ENCODE measurements around the gene FAM204A. TPM values are rescaled to one million over a fixed set of nuclear protein-coding genes. Genes with fewer than 3 reads are reported as not detected.

The FAM204A gene
- total and polyA plus RNA-seq, 5 donors from 2014 or later = 62.0 to 141 (median 119) TPM

- ATAC-seq (ENCODE audit: low read depth in 2 of 2) (no peak), DNase-seq (no peak)
- no peak overlapping the region for H3K4me3 ChIP-seq (ENCODE audit: low read depth, low read length)
- Mint-ChIP-seq H3K4me3 (no peak overlapping the region), H3K4me1 (peaks cover 0 to 7% (median 0%) of the 10 kb centered on the region in 4 donors), H3K27ac (no peak overlapping the region), H3K27me3 (no peaks in the 10 kb centered on the region), H3K9me3 (no peaks in the 10 kb centered on the region), H3K36me3 (peaks cover 4% of the 10 kb centered on the region)
- H3K9me3 ChIP-seq (ENCODE audit: control insufficient read depth in 2 of 2, low read length in 2 of 2) = no peaks in the 10 kb centered on the region
- peaks cover 2% of the 10 kb centered on the region for H3K36me3 ChIP-seq (ENCODE audit: control insufficient read depth, insufficient read depth, low read length)
- no peaks in the 10 kb centered on the region for H3K4me1 ChIP-seq (ENCODE audit: control insufficient read depth, insufficient read depth, low read length, poor library complexity, severe bottlenecking)
- H3K27ac ChIP-seq (ENCODE audit: insufficient read depth, low read length, poor library complexity, severe bottlenecking) = no peak overlapping the region
- no peaks in the 10 kb centered on the region for H3K27me3 ChIP-seq (ENCODE audit: control insufficient read depth, insufficient read depth, low read length)
Observed at GRCh38 chr10:118300320-118300719, 41.8 kb downstream of the FAM204A start.

DNA sequence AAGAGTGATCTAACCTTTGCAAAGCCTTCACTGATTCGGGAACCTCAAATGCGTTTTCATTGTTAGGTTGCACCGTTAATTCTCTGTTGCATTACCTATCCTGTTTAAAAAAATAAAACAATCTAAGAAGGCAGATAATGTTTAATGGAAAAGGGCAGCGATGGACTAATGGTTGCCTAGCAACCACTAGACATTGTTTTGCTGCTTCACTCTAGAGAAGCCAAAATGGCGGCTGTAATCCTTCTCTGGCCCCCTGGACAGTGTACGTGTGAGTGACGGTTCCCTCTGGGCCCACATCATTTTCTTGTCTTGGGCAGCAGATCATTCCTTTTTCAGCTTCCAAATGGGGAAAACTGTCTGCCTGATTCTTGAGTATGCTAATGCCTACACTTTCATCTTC lies 43.3 kb downstream of the FAM204A start:
- Histone ChIP-seq H3K4me1 (ENCODE audit: control insufficient read depth, insufficient read depth, low read length, poor library complexity, severe bottlenecking) (no peaks in the 10 kb centered on the region), H3K9me3 (ENCODE audit: control insufficient read depth in 2 of 2, low read length in 2 of 2) (no peaks in the 10 kb centered on the region), H3K27me3 (ENCODE audit: control insufficient read depth, insufficient read depth, low read length) (no peaks in the 10 kb centered on the region), H3K36me3 (ENCODE audit: control insufficient read depth, insufficient read depth, low read length) (no peaks in the 10 kb centered on the region), H3K4me3 (ENCODE audit: low read depth, low read length) (no peak overlapping the region), H3K27ac (ENCODE audit: insufficient read depth, low read length, poor library complexity, severe bottlenecking) (no peak overlapping the region)
- H3K4me1 Mint-ChIP-seq = peaks cover 0 to under 1% (median 0%) of the 10 kb centered on the region in 4 donors
- H3K36me3 Mint-ChIP-seq = no peaks in the 10 kb centered on the region
- H3K27me3 Mint-ChIP-seq = peaks cover 9% of the 10 kb centered on the region
- no peak overlapping the region for H3K27ac Mint-ChIP-seq
- DNase-seq (no peak), ATAC-seq (ENCODE audit: low read depth in 2 of 2) (no peak)
- no peak overlapping the region for H3K4me3 Mint-ChIP-seq
- no peaks in the 10 kb centered on the region for H3K9me3 Mint-ChIP-seq

GRCh38 chr10:118291122-118291521 lies 51.0 kb downstream of the FAM204A start:
- peaks cover 0 to 2% (median 0%) of the 10 kb centered on the region in 7 donors for H3K9me3 Mint-ChIP-seq
- no peaks in the 10 kb centered on the region for H3K4me1 ChIP-seq (ENCODE audit: control insufficient read depth, insufficient read depth, low read length, poor library complexity, severe bottlenecking)
- no peak for DNase-seq
- H3K4me1 Mint-ChIP-seq = no peaks in the 10 kb centered on the region
- H3K36me3 ChIP-seq (ENCODE audit: control insufficient read depth, insufficient read depth, low read length) = no peaks in the 10 kb centered on the region
- H3K4me3 ChIP-seq (ENCODE audit: low read depth, low read length) = no peak overlapping the region
- H3K9me3 ChIP-seq (ENCODE audit: control insufficient read depth in 2 of 2, low read length in 2 of 2) = no peaks in the 10 kb centered on the region
- no peaks in the 10 kb centered on the region for H3K36me3 Mint-ChIP-seq
- no peak overlapping the region for H3K27ac Mint-ChIP-seq
- peaks cover 3% of the 10 kb centered on the region for H3K27me3 ChIP-seq (ENCODE audit: control insufficient read depth, insufficient read depth, low read length)
- no peak overlapping the region for H3K4me3 Mint-ChIP-seq
- ATAC-seq (ENCODE audit: low read depth in 2 of 2) = no peak
- H3K27me3 Mint-ChIP-seq = peaks cover 37% of the 10 kb centered on the region
- no peak overlapping the region for H3K27ac ChIP-seq (ENCODE audit: insufficient read depth, low read length, poor library complexity, severe bottlenecking)

DNA sequence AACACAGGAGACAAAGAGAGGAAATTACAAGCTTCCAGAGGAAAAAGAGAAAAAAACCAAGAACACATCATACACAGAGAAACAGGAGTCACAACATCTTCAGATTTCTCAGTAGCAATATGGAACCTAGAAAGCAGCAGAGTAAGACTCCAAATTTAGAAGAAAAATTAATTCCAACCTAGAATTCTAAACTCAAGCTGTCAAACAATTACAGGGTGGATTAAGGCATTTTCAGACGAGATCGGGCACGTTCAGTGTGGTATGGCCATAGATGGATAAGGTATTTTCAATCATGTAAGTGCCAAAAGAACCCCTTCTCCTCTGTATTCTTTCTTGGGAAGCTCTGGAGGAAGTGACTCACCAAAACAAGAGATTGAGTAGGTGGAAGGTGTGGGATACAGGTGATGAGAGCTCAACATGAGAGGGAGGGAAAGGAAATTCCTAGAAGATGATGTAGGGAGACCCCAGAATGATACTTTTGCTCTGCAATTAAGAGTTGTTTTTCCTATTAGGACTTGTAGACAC lies 51.6 kb downstream of the FAM204A start:
- no peaks in the 10 kb centered on the region for H3K36me3 Mint-ChIP-seq

DNA sequence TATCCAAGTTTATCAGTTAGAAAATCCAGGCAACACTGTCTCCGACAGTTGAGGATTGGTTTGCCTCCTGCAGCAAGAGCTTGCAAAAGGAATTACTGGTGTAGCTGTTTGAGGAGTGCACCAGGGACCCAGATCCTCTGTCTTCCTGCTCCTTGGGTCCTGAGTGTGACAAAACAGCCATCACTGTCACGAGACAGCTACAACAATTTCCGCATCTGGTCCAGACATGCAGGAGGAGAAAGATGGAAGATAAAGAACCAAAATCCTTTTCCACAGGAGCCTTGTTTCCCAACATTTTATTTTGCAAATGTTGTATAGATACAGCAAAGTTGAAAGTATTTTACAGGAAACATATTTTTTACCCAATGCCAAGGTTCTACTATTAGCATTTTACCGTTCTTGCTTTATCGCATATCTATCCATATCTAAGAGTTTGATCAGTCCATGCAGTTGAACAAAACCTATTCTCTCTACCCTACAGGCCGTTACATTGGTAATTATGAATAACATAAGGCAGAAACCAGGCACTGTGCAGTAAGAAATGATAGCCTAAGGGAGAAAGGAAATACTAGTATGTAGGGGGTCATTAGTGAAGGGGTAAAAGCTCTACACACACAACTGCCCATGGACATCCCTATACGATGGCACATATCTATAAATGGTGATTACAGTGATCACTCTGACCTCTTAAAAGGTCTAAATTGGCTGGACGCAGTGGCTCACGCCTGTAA lies 54.9 kb downstream of the FAM204A start:
- Histone ChIP-seq H3K27me3 (ENCODE audit: control insufficient read depth, insufficient read depth, low read length) (no peaks in the 10 kb centered on the region), H3K4me1 (ENCODE audit: control insufficient read depth, insufficient read depth, low read length, poor library complexity, severe bottlenecking) (no peaks in the 10 kb centered on the region), H3K4me3 (ENCODE audit: low read depth, low read length) (no peak overlapping the region), H3K36me3 (ENCODE audit: control insufficient read depth, insufficient read depth, low read length) (no peaks in the 10 kb centered on the region), H3K9me3 (ENCODE audit: control insufficient read depth in 2 of 2, low read length in 2 of 2) (no peaks in the 10 kb centered on the region), H3K27ac (ENCODE audit: insufficient read depth, low read length, poor library complexity, severe bottlenecking) (no peak overlapping the region)
- DNase-seq (no peak), ATAC-seq (ENCODE audit: low read depth in 2 of 2) (no peak)
- Mint-ChIP-seq H3K27me3 (peaks cover 18% of the 10 kb centered on the region), H3K36me3 (no peaks in the 10 kb centered on the region), H3K4me1 (no peaks in the 10 kb centered on the region), H3K27ac (no peak overlapping the region), H3K4me3 (no peak overlapping the region), H3K9me3 (peaks cover 0 to 2% (median 0%) of the 10 kb centered on the region in 7 donors)

More for the DNA sequence above, 51.6 kb downstream of the FAM204A start:
- Histone ChIP-seq H3K36me3 (ENCODE audit: control insufficient read depth, insufficient read depth, low read length) (no peaks in the 10 kb centered on the region), H3K27me3 (ENCODE audit: control insufficient read depth, insufficient read depth, low read length) (peaks cover 3% of the 10 kb centered on the region), H3K4me1 (ENCODE audit: control insufficient read depth, insufficient read depth, low read length, poor library complexity, severe bottlenecking) (no peaks in the 10 kb centered on the region), H3K9me3 (ENCODE audit: control insufficient read depth in 2 of 2, low read length in 2 of 2) (no peaks in the 10 kb centered on the region), H3K27ac (ENCODE audit: insufficient read depth, low read length, poor library complexity, severe bottlenecking) (no peak overlapping the region), H3K4me3 (ENCODE audit: low read depth, low read length) (no peak overlapping the region)
- H3K9me3 Mint-ChIP-seq = peaks cover 0 to 2% (median 0%) of the 10 kb centered on the region in 7 donors
- H3K27me3 Mint-ChIP-seq = peaks cover 37% of the 10 kb centered on the region
- no peak overlapping the region for H3K27ac Mint-ChIP-seq
- no peak for DNase-seq
- no peaks in the 10 kb centered on the region for H3K4me1 Mint-ChIP-seq
- ATAC-seq (ENCODE audit: low read depth in 2 of 2) = no peak
- H3K4me3 Mint-ChIP-seq = no peak overlapping the region

DNA sequence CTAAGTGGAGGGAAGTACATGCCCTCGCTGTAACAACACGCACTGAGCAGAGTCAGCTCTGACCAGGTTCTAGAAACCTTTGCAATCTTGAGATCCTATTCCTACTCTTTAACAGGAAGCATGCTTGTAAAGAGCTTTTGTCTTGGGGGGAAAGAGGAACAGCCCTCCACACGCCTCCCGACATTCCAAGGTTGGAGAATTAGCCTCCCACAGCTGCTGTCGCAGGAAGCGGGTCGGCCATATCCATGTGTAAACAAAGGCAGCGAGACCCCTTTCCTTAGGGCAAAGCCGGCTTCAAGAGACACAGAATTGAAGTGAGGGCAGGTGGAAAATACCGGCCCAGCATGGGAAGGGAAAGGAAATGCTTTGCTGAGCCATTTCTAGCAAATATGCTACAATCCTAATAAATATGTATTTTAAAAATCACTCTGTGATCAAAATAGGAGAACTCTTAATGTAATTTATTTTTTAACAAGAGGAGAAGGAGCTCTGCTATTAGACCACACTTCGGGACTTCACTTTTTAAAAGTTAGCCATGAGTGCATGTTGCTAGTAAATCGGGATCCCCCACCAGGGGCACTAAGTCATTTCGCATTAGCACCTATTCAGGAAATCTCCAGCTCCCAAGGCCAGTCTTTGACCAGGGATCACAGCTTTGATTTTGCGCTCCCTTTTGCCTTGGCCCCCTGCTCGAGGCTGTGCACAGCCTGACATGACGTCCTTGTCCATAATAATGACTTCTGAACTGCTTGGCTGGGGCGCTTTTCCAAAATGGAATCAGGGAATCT lies 55.9 kb downstream of the FAM204A start:
- no peak overlapping the region for H3K4me3 Mint-ChIP-seq
- H3K36me3 Mint-ChIP-seq = no peaks in the 10 kb centered on the region
- no peaks in the 10 kb centered on the region for H3K9me3 Mint-ChIP-seq
- H3K4me3 ChIP-seq (ENCODE audit: low read depth, low read length) = no peak overlapping the region
- H3K27me3 ChIP-seq (ENCODE audit: control insufficient read depth, insufficient read depth, low read length) = no peaks in the 10 kb centered on the region
- DNase-seq (no peak), ATAC-seq (ENCODE audit: low read depth in 2 of 2) (no peak)
- no peaks in the 10 kb centered on the region for H3K36me3 ChIP-seq (ENCODE audit: control insufficient read depth, insufficient read depth, low read length)
- H3K4me1 Mint-ChIP-seq = no peaks in the 10 kb centered on the region
- no peaks in the 10 kb centered on the region for H3K4me1 ChIP-seq (ENCODE audit: control insufficient read depth, insufficient read depth, low read length, poor library complexity, severe bottlenecking)
- peaks cover 18% of the 10 kb centered on the region for H3K27me3 Mint-ChIP-seq
- H3K27ac ChIP-seq (ENCODE audit: insufficient read depth, low read length, poor library complexity, severe bottlenecking) = no peak overlapping the region
- H3K9me3 ChIP-seq (ENCODE audit: control insufficient read depth in 2 of 2, low read length in 2 of 2) = no peaks in the 10 kb centered on the region
- no peak overlapping the region for H3K27ac Mint-ChIP-seq

GRCh38 chr10:118282670-118283069 lies 59.5 kb downstream of the FAM204A start:
- H3K9me3 ChIP-seq (ENCODE audit: control insufficient read depth in 2 of 2, low read length in 2 of 2) = peaks cover 0 to 9% of the 10 kb centered on the region in 2 experiments
- Mint-ChIP-seq H3K27me3 (peaks cover 16% of the 10 kb centered on the region), H3K27ac (no peak overlapping the region), H3K4me3 (no peak overlapping the region), H3K36me3 (no peaks in the 10 kb centered on the region), H3K4me1 (no peaks in the 10 kb centered on the region), H3K9me3 (peaks cover 0 to 5% (median 1%) of the 10 kb centered on the region in 7 donors)
- H3K36me3 ChIP-seq (ENCODE audit: control insufficient read depth, insufficient read depth, low read length) = no peaks in the 10 kb centered on the region
- ATAC-seq (ENCODE audit: low read depth in 2 of 2) = no peak
- no peaks in the 10 kb centered on the region for H3K4me1 ChIP-seq (ENCODE audit: control insufficient read depth, insufficient read depth, low read length, poor library complexity, severe bottlenecking)
- no peak for DNase-seq
- no peak overlapping the region for H3K4me3 ChIP-seq (ENCODE audit: low read depth, low read length)
- H3K27ac ChIP-seq (ENCODE audit: insufficient read depth, low read length, poor library complexity, severe bottlenecking) = no peak overlapping the region
- H3K27me3 ChIP-seq (ENCODE audit: control insufficient read depth, insufficient read depth, low read length) = no peaks in the 10 kb centered on the region

Data from CD4-positive, CD25-positive, alpha-beta regulatory T cell (primary cell).